ENCODE data around the gene RPL37A. TPM values are rescaled to one million over a fixed set of nuclear protein-coding genes. Genes with fewer than 3 reads are reported as not detected.

The RPL37A gene
- total RNA-seq, 1 donor from 2014 or later: 2,606 TPM

DNA sequence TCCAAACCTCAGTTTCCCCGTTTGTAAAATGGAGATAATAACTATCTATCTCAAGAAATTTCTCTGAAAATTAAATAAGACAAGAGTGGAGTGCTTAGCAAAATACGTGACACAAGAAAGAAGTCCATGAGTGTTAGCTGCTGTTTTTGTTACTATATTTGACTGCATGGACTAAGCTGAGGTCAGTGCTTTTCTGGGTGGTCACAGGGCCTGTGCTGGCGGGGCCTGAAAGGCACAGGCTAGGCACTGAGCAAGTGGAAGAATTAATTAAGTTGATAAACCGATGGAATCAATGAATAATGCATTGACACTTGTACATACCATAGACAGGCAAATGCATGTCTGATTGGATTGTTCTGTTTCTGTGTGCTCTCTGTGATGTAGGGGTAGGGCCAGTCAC, 27.3 kb downstream of the RPL37A start:
- TF ChIP-seq, protein P1, sequence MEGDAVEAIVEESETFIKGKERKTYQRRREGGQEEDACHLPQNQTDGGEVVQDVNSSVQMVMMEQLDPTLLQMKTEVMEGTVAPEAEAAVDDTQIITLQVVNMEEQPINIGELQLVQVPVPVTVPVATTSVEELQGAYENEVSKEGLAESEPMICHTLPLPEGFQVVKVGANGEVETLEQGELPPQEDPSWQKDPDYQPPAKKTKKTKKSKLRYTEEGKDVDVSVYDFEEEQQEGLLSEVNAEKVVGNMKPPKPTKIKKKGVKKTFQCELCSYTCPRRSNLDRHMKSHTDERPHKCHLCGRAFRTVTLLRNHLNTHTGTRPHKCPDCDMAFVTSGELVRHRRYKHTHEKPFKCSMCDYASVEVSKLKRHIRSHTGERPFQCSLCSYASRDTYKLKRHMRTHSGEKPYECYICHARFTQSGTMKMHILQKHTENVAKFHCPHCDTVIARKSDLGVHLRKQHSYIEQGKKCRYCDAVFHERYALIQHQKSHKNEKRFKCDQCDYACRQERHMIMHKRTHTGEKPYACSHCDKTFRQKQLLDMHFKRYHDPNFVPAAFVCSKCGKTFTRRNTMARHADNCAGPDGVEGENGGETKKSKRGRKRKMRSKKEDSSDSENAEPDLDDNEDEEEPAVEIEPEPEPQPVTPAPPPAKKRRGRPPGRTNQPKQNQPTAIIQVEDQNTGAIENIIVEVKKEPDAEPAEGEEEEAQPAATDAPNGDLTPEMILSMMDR (IDR thresholded peaks at IDR 0.05; ENCODE audit: unreplicated experiment): no peak
- Mint-ChIP-seq H3K27me3 (no peaks in the 10 kb centered on the region), H3K36me3 (ENCODE audit: insufficient read depth) (no peaks in the 10 kb centered on the region), H3K9me3 (ENCODE audit: low read depth) (no peaks in the 10 kb centered on the region), H3K4me3 (ENCODE audit: low read depth) (no peak overlapping the region), H3K27ac (no peak overlapping the region), H3K4me1 (ENCODE audit: low read depth) (peaks cover 4% of the 10 kb centered on the region)
- DNase-seq (ENCODE audit: low spot score, unreplicated experiment): no peak

DNA sequence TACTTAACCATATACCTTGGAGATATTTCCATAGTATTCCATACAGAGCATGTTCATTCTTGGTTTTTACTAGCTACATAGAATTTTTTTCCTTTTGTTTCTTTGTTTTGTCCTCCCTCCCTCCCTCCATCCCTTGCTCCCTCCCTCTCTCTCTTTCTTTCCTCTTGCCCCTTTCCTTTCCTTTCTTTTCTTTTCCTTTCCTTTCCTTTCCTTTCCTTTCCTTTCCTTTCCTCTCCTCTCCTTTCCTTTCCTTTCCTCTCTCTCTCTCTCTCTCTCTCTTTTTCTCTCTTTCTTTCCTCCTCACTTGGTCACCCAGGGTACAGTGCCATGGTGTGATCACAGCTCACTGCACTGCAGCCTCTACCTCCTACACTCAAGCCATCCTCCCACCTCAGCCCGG, 28.3 kb downstream of the RPL37A start:
- TF ChIP-seq, protein P1 (IDR thresholded peaks at IDR 0.05; ENCODE audit: unreplicated experiment): no peak
- no peak for DNase-seq (ENCODE audit: low spot score, unreplicated experiment)
- no peak overlapping the region for H3K4me3 Mint-ChIP-seq (ENCODE audit: low read depth)
- no peaks in the 10 kb centered on the region for H3K9me3 Mint-ChIP-seq (ENCODE audit: low read depth)
- no peak overlapping the region for H3K27ac Mint-ChIP-seq
- H3K36me3 Mint-ChIP-seq (ENCODE audit: insufficient read depth): no peaks in the 10 kb centered on the region
- no peaks in the 10 kb centered on the region for H3K27me3 Mint-ChIP-seq
- peaks cover 4% of the 10 kb centered on the region for H3K4me1 Mint-ChIP-seq (ENCODE audit: low read depth)

DNA sequence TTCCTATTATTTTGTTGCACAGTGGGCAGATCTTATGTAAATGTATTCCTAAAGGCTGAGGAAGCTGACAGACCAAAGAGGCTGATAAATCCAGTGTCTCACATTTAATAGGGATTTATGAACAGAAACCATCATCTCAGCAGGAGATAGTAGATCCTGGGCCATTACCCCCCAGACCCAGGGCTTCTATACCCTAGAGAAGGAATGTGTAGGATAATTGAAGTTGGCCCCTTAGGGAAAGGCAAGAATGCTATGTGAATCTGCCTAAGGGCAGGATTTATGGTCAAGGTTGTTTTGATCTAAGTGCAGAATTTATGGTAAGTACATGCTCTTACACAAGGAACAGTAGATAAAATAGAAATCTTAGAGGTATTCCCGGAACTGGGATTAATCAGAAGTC, 29.0 kb downstream of the RPL37A start:
- no peak for DNase-seq (ENCODE audit: low spot score, unreplicated experiment)
- Mint-ChIP-seq H3K4me3 (ENCODE audit: low read depth) (no peak overlapping the region), H3K27me3 (no peaks in the 10 kb centered on the region), H3K9me3 (ENCODE audit: low read depth) (no peaks in the 10 kb centered on the region), H3K4me1 (ENCODE audit: low read depth) (peaks cover 7% of the 10 kb centered on the region), H3K36me3 (ENCODE audit: insufficient read depth) (no peaks in the 10 kb centered on the region), H3K27ac (no peak overlapping the region)
- TF ChIP-seq, protein P1 (IDR thresholded peaks at IDR 0.05; ENCODE audit: unreplicated experiment): no peak

DNA sequence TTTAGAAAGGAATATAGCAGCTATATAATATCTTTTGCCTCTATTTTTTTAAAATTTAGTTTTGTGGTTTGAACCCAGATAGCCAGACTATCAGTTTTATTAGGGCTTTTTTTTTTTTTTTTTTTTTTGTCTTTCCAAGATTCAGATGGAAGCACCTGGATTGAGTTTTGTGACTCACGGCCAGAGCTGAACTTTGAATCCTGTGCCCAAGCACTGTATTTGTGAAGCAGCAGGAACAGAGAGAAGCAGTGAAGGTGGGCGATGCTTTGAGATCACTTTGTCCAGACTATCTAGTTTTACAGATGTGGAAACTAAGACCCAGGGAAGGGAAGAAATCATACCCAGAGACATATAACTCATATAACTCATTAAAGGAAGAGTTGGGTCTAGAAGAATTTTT, 33.9 kb downstream of the RPL37A start:
- Mint-ChIP-seq H3K27ac (no peak overlapping the region), H3K36me3 (ENCODE audit: insufficient read depth) (no peaks in the 10 kb centered on the region), H3K9me3 (ENCODE audit: low read depth) (no peaks in the 10 kb centered on the region), H3K4me1 (ENCODE audit: low read depth) (peaks cover 9% of the 10 kb centered on the region), H3K4me3 (ENCODE audit: low read depth) (no peak overlapping the region), H3K27me3 (peaks cover 3% of the 10 kb centered on the region)
- TF ChIP-seq, protein P1 (IDR thresholded peaks at IDR 0.05; ENCODE audit: unreplicated experiment): no peak
- no peak for DNase-seq (ENCODE audit: low spot score, unreplicated experiment)

DNA sequence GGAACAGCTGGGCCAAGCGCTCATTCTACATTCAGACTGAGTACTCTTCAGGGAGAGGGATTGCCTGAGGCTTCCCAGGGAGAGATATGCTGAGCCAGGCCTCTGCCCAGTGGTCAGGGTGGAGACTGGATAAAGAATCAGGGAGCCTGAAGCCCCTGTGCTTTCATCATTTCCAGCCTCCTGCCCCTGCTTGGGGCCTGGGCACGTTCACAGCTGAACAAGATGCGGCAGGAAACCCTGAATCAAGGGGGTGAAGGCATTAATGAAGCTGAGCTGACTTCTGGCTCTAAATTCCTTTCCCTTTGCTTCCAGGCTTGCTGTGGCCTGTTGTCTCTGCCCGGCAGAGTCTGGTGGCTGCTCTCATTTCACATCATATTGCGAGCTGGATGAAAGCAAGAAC, 35.0 kb downstream of the RPL37A start:
- DNase-seq (ENCODE audit: low spot score, unreplicated experiment): no peak

More for the DNA sequence above, 35.0 kb downstream of the RPL37A start:
- TF ChIP-seq, protein P1 (IDR thresholded peaks at IDR 0.05; ENCODE audit: unreplicated experiment): no peak
- no peaks in the 10 kb centered on the region for H3K36me3 Mint-ChIP-seq (ENCODE audit: insufficient read depth)
- H3K4me1 Mint-ChIP-seq (ENCODE audit: low read depth): peaks cover 13% of the 10 kb centered on the region
- H3K4me3 Mint-ChIP-seq (ENCODE audit: low read depth): no peak overlapping the region
- H3K9me3 Mint-ChIP-seq (ENCODE audit: low read depth): no peaks in the 10 kb centered on the region
- H3K27me3 Mint-ChIP-seq: peaks cover 3% of the 10 kb centered on the region
- no peak overlapping the region for H3K27ac Mint-ChIP-seq

Data from progenitor cell of endocrine pancreas (in vitro differentiated cells).